Immature natural killer cell (primary cell): ENCODE data around the gene MAEA. TPM values are rescaled to one million over a fixed set of nuclear protein-coding genes. Genes with fewer than 3 reads are reported as not detected.

Experiments used
- DNase-seq, 3 donors: peaks; one replicate each; pipeline ENCODE4 v3.0.0; 2022; ENCODE audit warnings: mixed read lengths in 1 of 3
- H3K27ac Mint-ChIP-seq, 6 donors: one replicate each; pipeline ENCODE4 v1.8.0; 2020; ENCODE audit warnings: mixed read lengths in 6 of 6, mild to moderate bottlenecking in 5 of 6, inconsistent platforms in 4 of 6, moderate library complexity in 3 of 6
- H3K27me3 Mint-ChIP-seq, 3 donors: one replicate each; pipeline ENCODE4 v1.8.0; 2020 to 2021; ENCODE audit warnings: low read depth in 3 of 3, mild to moderate bottlenecking in 3 of 3, mixed read lengths in 3 of 3, moderate library complexity in 3 of 3, inconsistent platforms in 1 of 3
- H3K36me3 Mint-ChIP-seq, 3 donors: one replicate each; pipeline ENCODE4 v1.8.0; 2020; ENCODE audit warnings: mixed read lengths in 3 of 3, inconsistent platforms in 2 of 3, mild to moderate bottlenecking in 2 of 3
- H3K4me1 Mint-ChIP-seq, 2 donors: one replicate each; pipeline ENCODE4 v1.8.0; 2020; ENCODE audit warnings: inconsistent platforms in 2 of 2, mild to moderate bottlenecking in 2 of 2, mixed read lengths in 2 of 2, moderate library complexity in 1 of 2
- H3K4me3 Mint-ChIP-seq, 5 donors: one replicate each; pipeline ENCODE4 v1.8.0; 2020; ENCODE audit warnings: mild to moderate bottlenecking in 5 of 5, mixed read lengths in 5 of 5, inconsistent platforms in 3 of 5, moderate library complexity in 3 of 5
- H3K9me3 Mint-ChIP-seq, 6 donors: one replicate each; pipeline ENCODE4 v1.8.0; 2020; ENCODE audit warnings: mild to moderate bottlenecking in 6 of 6, mixed read lengths in 6 of 6, inconsistent platforms in 4 of 6, moderate library complexity in 3 of 6
- polyA plus RNA-seq, 3 donors: library from polyadenylated mRNA; unstranded; fragments of 300-500 nt; fragmentation: Illumina TruSeq; gene quantifications; one replicate each; pipeline ENCODE4 v1.2.3, GENCODE V29; 2021

MAEA gene
- polyA plus RNA-seq, 3 donors from 2014 or later, result 60.7 to 76.0 (median 72.9) TPM

- H3K36me3 Mint-ChIP-seq, result peaks cover 0 to 8% (median 4%) of the 10 kb centered on the region in 3 donors
- peaks cover 59 to 72% of the 10 kb centered on the region in 2 donors for H3K4me1 Mint-ChIP-seq
- peaks cover 2 to 10% (median 7%) of the 10 kb centered on the region in 3 donors for H3K27me3 Mint-ChIP-seq
- peak overlapping the region in 4 of 6 donors; percentile 31 to 76 (median 47) for H3K27ac Mint-ChIP-seq
- H3K4me3 Mint-ChIP-seq, result no peak overlapping the region
- DNase-seq, result no peak
- no peaks in the 10 kb centered on the region for H3K9me3 Mint-ChIP-seq
These were observed 3.8 kb downstream of the MAEA start for GRCh38 chr4:1293531-1293941.

GRCh38 chr4:1293991-1294390 is 4.3 kb downstream of the MAEA start:
- no peak for DNase-seq
- peaks cover 2 to 8% (median 4%) of the 10 kb centered on the region in 3 donors for H3K36me3 Mint-ChIP-seq
- peaks cover 57 to 70% of the 10 kb centered on the region in 2 donors for H3K4me1 Mint-ChIP-seq
- H3K9me3 Mint-ChIP-seq, result no peaks in the 10 kb centered on the region
- peak overlapping the region in 4 of 6 donors; percentile 31 to 76 (median 47) for H3K27ac Mint-ChIP-seq
- no peak overlapping the region for H3K4me3 Mint-ChIP-seq
- H3K27me3 Mint-ChIP-seq, result peaks cover 2 to 10% (median 7%) of the 10 kb centered on the region in 3 donors

- H3K9me3 Mint-ChIP-seq, result no peaks in the 10 kb centered on the region
- H3K4me3 Mint-ChIP-seq, result no peak overlapping the region
- H3K27ac Mint-ChIP-seq, result no peak overlapping the region
- H3K27me3 Mint-ChIP-seq, result peaks cover 4 to 10% (median 5%) of the 10 kb centered on the region in 3 donors
- DNase-seq, result no peak
- peaks cover 54 to 73% of the 10 kb centered on the region in 2 donors for H3K4me1 Mint-ChIP-seq
- peaks cover 4 to 8% (median 6%) of the 10 kb centered on the region in 3 donors for H3K36me3 Mint-ChIP-seq
These were observed 4.7 kb downstream of the MAEA start for GRCh38 chr4:1294424-1294823.

- Mint-ChIP-seq H3K27ac (peak overlapping the region in 4 of 6 donors; percentile 19 to 79 (median 59)), H3K36me3 (peaks cover 4 to 8% (median 8%) of the 10 kb centered on the region in 3 donors), H3K4me3 (no peak overlapping the region), H3K27me3 (peaks cover 5 to 6% (median 5%) of the 10 kb centered on the region in 3 donors), H3K9me3 (no peaks in the 10 kb centered on the region), H3K4me1 (peaks cover 57 to 77% of the 10 kb centered on the region in 2 donors)
- DNase-seq, result no peak
These were observed 5.2 kb downstream of the MAEA start for GRCh38 chr4:1294891-1295290.

- Mint-ChIP-seq H3K9me3 (no peaks in the 10 kb centered on the region), H3K27ac (peak overlapping the region in 1 of 6 donors; percentile 70), H3K4me1 (peaks cover 54 to 81% of the 10 kb centered on the region in 2 donors), H3K27me3 (peaks cover 3 to 4% (median 4%) of the 10 kb centered on the region in 3 donors), H3K36me3 (peaks cover 4 to 12% (median 8%) of the 10 kb centered on the region in 3 donors), H3K4me3 (no peak overlapping the region)
- DNase-seq, result no peak
These were observed 5.8 kb downstream of the MAEA start for GRCh38 chr4:1295405-1296055.

- Mint-ChIP-seq H3K27ac (peak overlapping the region in 2 of 6 donors; percentile 39 to 56), H3K4me1 (peaks cover 44 to 81% of the 10 kb centered on the region in 2 donors), H3K9me3 (no peaks in the 10 kb centered on the region), H3K27me3 (peaks cover 2 to 3% (median 2%) of the 10 kb centered on the region in 3 donors), H3K36me3 (peaks cover 4 to 14% (median 12%) of the 10 kb centered on the region in 3 donors), H3K4me3 (no peak overlapping the region)
- no peak for DNase-seq
These were observed 6.8 kb downstream of the MAEA start for GRCh38 chr4:1296324-1297022.

GRCh38 chr4:1297023-1297395 is 7.3 kb downstream of the MAEA start:
- H3K27me3 Mint-ChIP-seq, result peaks cover 2 to 3% (median 2%) of the 10 kb centered on the region in 3 donors
- no peak for DNase-seq
- H3K36me3 Mint-ChIP-seq, result peaks cover 4 to 14% (median 12%) of the 10 kb centered on the region in 3 donors
- peak overlapping the region in 2 of 6 donors; percentile 39 to 55 for H3K27ac Mint-ChIP-seq
- H3K4me3 Mint-ChIP-seq, result no peak overlapping the region
- peaks cover 39 to 81% of the 10 kb centered on the region in 2 donors for H3K4me1 Mint-ChIP-seq
- no peaks in the 10 kb centered on the region for H3K9me3 Mint-ChIP-seq

GRCh38 chr4:1297456-1298325 is 8.0 kb downstream of the MAEA start:
- DNase-seq, result no peak
- Mint-ChIP-seq H3K4me1 (peaks cover 33 to 77% of the 10 kb centered on the region in 2 donors), H3K27ac (peak overlapping the region in 3 of 6 donors; percentile 17 to 64 (median 24)), H3K27me3 (peaks cover 0 to 3% (median 2%) of the 10 kb centered on the region in 3 donors), H3K9me3 (no peaks in the 10 kb centered on the region), H3K36me3 (peaks cover 4 to 14% (median 12%) of the 10 kb centered on the region in 3 donors), H3K4me3 (no peak overlapping the region)

- DNase-seq, result no peak
- Mint-ChIP-seq H3K27ac (peak overlapping the region in 1 of 6 donors; percentile 64), H3K9me3 (no peaks in the 10 kb centered on the region), H3K4me3 (no peak overlapping the region), H3K27me3 (peaks cover 0 to 3% (median 2%) of the 10 kb centered on the region in 3 donors), H3K36me3 (peaks cover 4 to 14% (median 12%) of the 10 kb centered on the region in 3 donors), H3K4me1 (peaks cover 35 to 74% of the 10 kb centered on the region in 2 donors)
These were observed 8.8 kb downstream of the MAEA start for GRCh38 chr4:1298461-1298860.

GRCh38 chr4:1299301-1299860 is 9.7 kb downstream of the MAEA start:
- Mint-ChIP-seq H3K4me1 (peaks cover 30 to 65% of the 10 kb centered on the region in 2 donors), H3K4me3 (no peak overlapping the region), H3K27me3 (peaks cover 0 to 3% (median 2%) of the 10 kb centered on the region in 3 donors), H3K9me3 (no peaks in the 10 kb centered on the region), H3K27ac (peak overlapping the region in 4 of 6 donors; percentile 28 to 69 (median 48)), H3K36me3 (peaks cover 4 to 14% (median 12%) of the 10 kb centered on the region in 3 donors)
- no peak for DNase-seq

GRCh38 chr4:1300466-1301455 is 11.1 kb downstream of the MAEA start:
- H3K4me3 Mint-ChIP-seq, result no peak overlapping the region
- H3K27me3 Mint-ChIP-seq, result peaks cover 0 to 3% (median 3%) of the 10 kb centered on the region in 3 donors
- H3K4me1 Mint-ChIP-seq, result peaks cover 29 to 69% of the 10 kb centered on the region in 2 donors
- DNase-seq, result no peak
- peak overlapping the region in 1 of 6 donors; percentile 30 for H3K27ac Mint-ChIP-seq
- H3K9me3 Mint-ChIP-seq, result no peaks in the 10 kb centered on the region
- peaks cover 4 to 14% (median 12%) of the 10 kb centered on the region in 3 donors for H3K36me3 Mint-ChIP-seq

- H3K27me3 Mint-ChIP-seq, result peaks cover 0 to 4% (median 3%) of the 10 kb centered on the region in 3 donors
- no peaks in the 10 kb centered on the region for H3K9me3 Mint-ChIP-seq
- H3K4me1 Mint-ChIP-seq, result peaks cover 33 to 71% of the 10 kb centered on the region in 2 donors
- peaks cover 4 to 14% (median 12%) of the 10 kb centered on the region in 3 donors for H3K36me3 Mint-ChIP-seq
- H3K27ac Mint-ChIP-seq, result peak overlapping the region in 1 of 6 donors; percentile 7
- no peak for DNase-seq
- no peak overlapping the region for H3K4me3 Mint-ChIP-seq
These were observed 12.5 kb downstream of the MAEA start for GRCh38 chr4:1302159-1302558.
